NCI-H460 (cell line): ENCODE data around the gene SYCP1. TPM values are rescaled to one million over a fixed set of nuclear protein-coding genes. Genes with fewer than 3 reads are reported as not detected.

Source experiments
- total RNA-seq: library from RNA; depleted of rRNA; stranded (reverse); fragments of >200 nt; shearing (Covaris generic); gene quantifications from 2 replicates; pipeline ENCODE4 v1.2.3, GENCODE V29; 2014; rRNA removed

SYCP1 gene
- total RNA-seq, 1 experiment from 2014 or later = not detected

Other genes starting within 250 kb of the SYCP1 start
- gene DENND2C, start 184.8 kb upstream of the SYCP1 start, total RNA-seq = 1.9 and 3.1 TPM in 2 replicates
- not detected in 2 replicates for gene AMPD1, start 159.3 kb upstream of the SYCP1 start, total RNA-seq
- 65.0 and 68.4 TPM in 2 replicates for gene NRAS, start 138.1 kb upstream of the SYCP1 start, total RNA-seq
- 300 and 328 TPM in 2 replicates for gene CSDE1, start 96.9 kb upstream of the SYCP1 start, total RNA-seq
- 58.1 and 59.0 TPM in 2 replicates for gene SIKE1, start 74.2 kb upstream of the SYCP1 start, total RNA-seq
- not detected in 2 replicates for gene TSHB, start 175.0 kb downstream of the SYCP1 start, total RNA-seq
- 0.05 TPM in 1 of 2 replicates, not detected in the other for gene TSPAN2, start 234.6 kb downstream of the SYCP1 start, total RNA-seq